H1 (cell line): ENCODE measurements around the gene NLK. TPM values are rescaled to one million over a fixed set of nuclear protein-coding genes. Genes with fewer than 3 reads are reported as not detected.

Experiments used
- CTCF ChIA-PET: fragments of 300-600 bp; sonication (Branson Sonifier 250); formaldehyde crosslinking; loops from one replicate; lab custom pipeline; 2021; ENCODE audit not compliant: partially characterized antibody; lab: Charles Lee
- POLR2A ChIA-PET: fragments of 300-600 bp; sonication (Branson Sonifier 250); formaldehyde crosslinking; loops from one replicate; lab custom pipeline; 2021; ENCODE audit warnings: inconsistent platforms; ENCODE audit not compliant: partially characterized antibody; lab: Charles Lee
- DNase-seq, 2 experiments: peaks; one replicate each; pipeline versions ENCODE4 v3.0.0 to v3.0.0-alpha.2; 2010 to 2022; ENCODE audit warnings: low spot score in 2 of 2, low read depth in 1 of 2, mixed read lengths in 1 of 2
- FAIRE-seq: peaks from 2 replicates; lab custom pipeline; 2011; peaks lifted over from hg19 to GRCh38; lab: Jason Lieb, UNC
- H2AFZ ChIP-seq: 2 replicates; pipeline ENCODE4 v1.8.1; 2012; ENCODE audit warnings: low read length, inconsistent platforms
- H2AK5ac ChIP-seq: 2 replicates; pipeline ENCODE4 v1.6.1; 2013; ENCODE audit warnings: low read depth, low read length
- H2BK120ac ChIP-seq: replicated peaks from 2 replicates; pipeline ENCODE3; 2013; ENCODE audit warnings: low read depth, low read length, inconsistent platforms
- H2BK12ac ChIP-seq: 2 replicates; pipeline ENCODE4 v1.6.1; 2013; ENCODE audit warnings: low read depth, low read length
- H2BK15ac ChIP-seq: 2 replicates; pipeline ENCODE4 v1.6.1; 2013; ENCODE audit warnings: low read length
- H2BK20ac ChIP-seq: 2 replicates; pipeline ENCODE4 v1.6.1; 2013; ENCODE audit warnings: low read length
- H2BK5ac ChIP-seq: 2 replicates; pipeline ENCODE4 v1.6.1; 2013; ENCODE audit warnings: low read depth, low read length
- H3K14ac ChIP-seq: 2 replicates; pipeline ENCODE4 v1.6.1; 2013; ENCODE audit warnings: inconsistent platforms; ENCODE audit not compliant: insufficient read length
- H3K18ac ChIP-seq: 2 replicates; pipeline ENCODE4 v1.6.1; 2013; ENCODE audit warnings: low read length; ENCODE audit errors: extremely low read depth
- H3K23ac ChIP-seq: 2 replicates; pipeline ENCODE4 v1.6.1; 2013; ENCODE audit warnings: inconsistent platforms; ENCODE audit not compliant: insufficient read length
- H3K23me2 ChIP-seq: 2 replicates; pipeline ENCODE4 v1.6.1; 2013; ENCODE audit warnings: low read depth, low read length
- H3K27ac ChIP-seq: 2 replicates; pipeline ENCODE4 v1.6.1; 2011; ENCODE audit warnings: low read depth, low read length, inconsistent platforms
- H3K27me3 ChIP-seq, 4 experiments: replicated peaks in 1 of 4; 1 replicate in 1 of 4; 2 replicates in 3 of 4; pipeline versions ENCODE4 v1.6.1 to v1.8.1; 2011 to 2013; ENCODE audit warnings: low read length in 3 of 4, mild to moderate bottlenecking in 3 of 4, inconsistent platforms in 2 of 4, mixed read lengths in 2 of 4, moderate library complexity in 1 of 4; ENCODE audit not compliant: control insufficient read depth in 3 of 4, insufficient read depth in 3 of 4; ENCODE audit errors: extremely low read depth in 1 of 4
- H3K36me3 ChIP-seq, 4 experiments: 2 replicates each; pipeline versions ENCODE4 v1.6.1 to v1.8.1; 2011 to 2013; ENCODE audit warnings: mild to moderate bottlenecking in 4 of 4, low read length in 3 of 4, moderate library complexity in 2 of 4, control low read depth in 1 of 4, inconsistent platforms in 1 of 4; ENCODE audit not compliant: insufficient read depth in 4 of 4, control insufficient read depth in 2 of 4
- H3K4ac ChIP-seq: replicated peaks from 2 replicates; pipeline ENCODE3; 2013; ENCODE audit warnings: low read length, low read depth, mixed read lengths, inconsistent platforms; ENCODE audit not compliant: insufficient read length
- H3K4me1 ChIP-seq, 4 experiments: replicated peaks in 1 of 4; 1 replicate in 1 of 4; 2 replicates in 3 of 4; pipeline versions ENCODE4 v1.6.1 to v1.8.1; 2011 to 2013; ENCODE audit warnings: low read length in 3 of 4, inconsistent platforms in 2 of 4, mixed read lengths in 1 of 4; ENCODE audit not compliant: insufficient read depth in 4 of 4, control insufficient read depth in 3 of 4
- H3K4me2 ChIP-seq, 2 experiments: 2 replicates each; pipeline versions ENCODE4 v1.6.1 to v1.8.1; 2011 to 2013; ENCODE audit warnings: low read depth in 2 of 2, low read length in 2 of 2, control low read depth in 1 of 2, inconsistent platforms in 1 of 2, mild to moderate bottlenecking in 1 of 2; ENCODE audit not compliant: insufficient read depth in 1 of 2
- H3K4me3 ChIP-seq, 4 experiments: fragments of 200-600, 300-600 bp in 1 of 4; sonication (generic), shearing (Covaris generic), sonication (Bioruptor Twin) in 1 of 4; 2 replicates each; pipeline versions ENCODE4 v1.5.1 to v1.8.1; 2011 to 2016; ENCODE audit warnings: low read length in 4 of 4, low read depth in 3 of 4, control low read depth in 2 of 4, inconsistent platforms in 2 of 4, mild to moderate bottlenecking in 2 of 4, mixed read lengths in 1 of 4, moderate library complexity in 1 of 4; ENCODE audit not compliant: insufficient read depth in 2 of 4; ENCODE audit errors: extremely low read depth in 1 of 4
- H3K56ac ChIP-seq: replicated peaks from 2 replicates; pipeline ENCODE3; 2013; ENCODE audit warnings: low read depth, mild to moderate bottlenecking, mixed read lengths, low read length, inconsistent platforms; ENCODE audit not compliant: insufficient read length
- H3K79me1 ChIP-seq: 2 replicates; pipeline ENCODE4 v1.6.1; 2013; ENCODE audit warnings: low read depth, low read length, control low read depth
- H3K79me2 ChIP-seq, 2 experiments: 2 replicates each; pipeline versions ENCODE4 v1.6.1 to v1.8.1; 2012 to 2013; ENCODE audit warnings: low read length in 2 of 2, mild to moderate bottlenecking in 2 of 2, inconsistent platforms in 1 of 2; ENCODE audit not compliant: insufficient read depth in 2 of 2, control insufficient read depth in 1 of 2
- H3K9ac ChIP-seq, 4 experiments: replicated peaks in 1 of 4; 1 replicate in 1 of 4; 2 replicates in 3 of 4; pipeline versions ENCODE4 v1.6.1 to v1.8.1; 2011 to 2013; ENCODE audit warnings: low read depth in 3 of 4, low read length in 3 of 4, control low read depth in 2 of 4, mild to moderate bottlenecking in 2 of 4, moderate library complexity in 2 of 4, inconsistent platforms in 1 of 4; ENCODE audit errors: extremely low read depth in 1 of 4
- H3K9me3 ChIP-seq, 2 experiments: 2 replicates each; pipeline versions ENCODE4 v1.6.1 to v1.8.1; 2012 to 2013; ENCODE audit warnings: mild to moderate bottlenecking in 2 of 2, moderate library complexity in 2 of 2, control low read depth in 1 of 2, inconsistent platforms in 1 of 2, low read depth in 1 of 2, low read length in 1 of 2, mixed read lengths in 1 of 2; ENCODE audit not compliant: insufficient read depth in 2 of 2
- H4K20me1 ChIP-seq, 2 experiments: replicated peaks in 1 of 2; 2 replicates each; pipeline versions ENCODE3 to v1.8.1; 2011 to 2013; ENCODE audit warnings: inconsistent platforms in 2 of 2, low read length in 2 of 2, mild to moderate bottlenecking in 1 of 2; ENCODE audit not compliant: insufficient read depth in 2 of 2, control insufficient read depth in 1 of 2
- H4K5ac ChIP-seq: 2 replicates; pipeline ENCODE4 v1.6.1; 2013; ENCODE audit warnings: low read length, low read depth, mixed read lengths, inconsistent platforms; ENCODE audit not compliant: insufficient read length
- H4K8ac ChIP-seq: 2 replicates; pipeline ENCODE4 v1.8.0; 2013; ENCODE audit warnings: mild to moderate bottlenecking, moderate library complexity, low read length, inconsistent platforms; ENCODE audit not compliant: insufficient read depth; ENCODE audit errors: extremely low read depth
- H4K91ac ChIP-seq: replicated peaks from 2 replicates; pipeline ENCODE3; 2013; ENCODE audit warnings: low read length, mixed read lengths, inconsistent platforms; ENCODE audit not compliant: insufficient read length
- BACH1 ChIP-seq: IDR thresholded peaks from 2 replicates; pipeline ENCODE4 v1.6.1; 2012; ENCODE audit warnings: low read length, improper control_type of control experiment
- BRCA1 ChIP-seq: IDR thresholded peaks from 2 replicates; pipeline ENCODE4 v1.6.1; 2012; ENCODE audit warnings: low read depth, low read length, improper control_type of control experiment
- CBX5 ChIP-seq: fragments of 300-800, 300-1000 bp; sonication (generic); IDR thresholded peaks from 2 replicates; pipeline ENCODE4 v1.7.1; 2016; ENCODE audit warnings: antibody characterized with exemption, low read length, low read depth
- CREB1 ChIP-seq: IDR thresholded peaks from 2 replicates; pipeline ENCODE4 v1.6.1; 2012; ENCODE audit warnings: inconsistent platforms
- EGR1 ChIP-seq: IDR thresholded peaks from 2 replicates; pipeline ENCODE4 v1.6.1; 2011; ENCODE audit warnings: low read depth, low read length, borderline replicate concordance
- JUN ChIP-seq: IDR thresholded peaks from 2 replicates; pipeline ENCODE4 v1.6.1; 2011; ENCODE audit warnings: low read depth, mild to moderate bottlenecking, improper control_type of control experiment, low read length
- MAFK ChIP-seq: IDR thresholded peaks from 2 replicates; pipeline ENCODE4 v1.6.1; 2012; ENCODE audit warnings: low read depth, mild to moderate bottlenecking, improper control_type of control experiment, low read length
- RAD21 ChIP-seq, 2 experiments: IDR thresholded peaks in 1 of 2; conservative IDR thresholded peaks in 1 of 2; 2 replicates each; pipeline ENCODE4 v1.6.1; 2011; ENCODE audit warnings: low read depth in 2 of 2, low read length in 2 of 2, improper control_type of control experiment in 1 of 2, inconsistent platforms in 1 of 2, mild to moderate bottlenecking in 1 of 2, moderate library complexity in 1 of 2
- RBBP5 ChIP-seq: IDR thresholded peaks from 2 replicates; pipeline ENCODE4 v1.7.1; 2012; ENCODE audit warnings: low read depth, mild to moderate bottlenecking, inconsistent platforms, low read length, moderate library complexity, borderline replicate concordance
- RFX5 ChIP-seq: IDR thresholded peaks from 2 replicates; pipeline ENCODE4 v1.6.1; 2011; ENCODE audit warnings: low read depth, low read length, improper control_type of control experiment, borderline replicate concordance
- SIN3A ChIP-seq, 2 experiments: IDR thresholded peaks in 1 of 2; conservative IDR thresholded peaks in 1 of 2; 2 replicates each; pipeline ENCODE4 v1.6.1; 2011 to 2012; ENCODE audit warnings: low read length in 2 of 2, improper control_type of control experiment in 1 of 2, low read depth in 1 of 2, mild to moderate bottlenecking in 1 of 2
- SIX5 ChIP-seq: IDR thresholded peaks from 2 replicates; pipeline ENCODE4 v1.6.1; 2011; ENCODE audit warnings: mild to moderate bottlenecking, low read depth, low read length
- SP2 ChIP-seq: IDR thresholded peaks from 2 replicates; pipeline ENCODE4 v1.6.1; 2012; ENCODE audit warnings: mild to moderate bottlenecking, low read length, inconsistent platforms
- polyA plus RNA-seq, 7 experiments: library from polyadenylated mRNA; depleted of rRNA in 3 of 7; stranded (reverse) in 5 of 7; unstranded in 2 of 7; fragments of >200 nt in 5 of 7; fragments of 200-250 nt in 2 of 7; gene quantifications; 1 replicate in 5 of 7; 2 replicates in 1 of 7; 4 replicates in 1 of 7; pipeline versions ENCODE4 v1.2.1 to v1.2.3, GENCODE V29; 2011 to 2013; ENCODE audit warnings: missing spikeins in 2 of 7, mixed read lengths in 2 of 7
- total RNA-seq: library from RNA; stranded (reverse); fragmentation: NEBNext Ultra II Directional; extraction: Animal tissue kit (Norgen Biotek cat#: 25700); gene quantifications from 2 replicates; pipeline ENCODE4 v1.2.1, GENCODE V29; 2021

The NLK gene
- total and polyA plus RNA-seq, 2 of the 8 experiments (the other 6 are each of a cell fraction or from before 2014, with no cell fraction given), result 30.8 to 49.9 TPM

- no peak overlapping the region for H3K27ac ChIP-seq
- H3K56ac ChIP-seq, result no peak overlapping the region
- no peak overlapping the region for H3K4ac ChIP-seq
- POLR2A ChIA-PET, result interaction anchor here (0.7 to 1.6 kb wide), 3 partner anchors 10 to 275 kb away, joined by 3 read pairs; no protein-coding TSS in a partner anchor
- H3K9ac ChIP-seq, result no peak overlapping the region
- H2BK120ac ChIP-seq, result no peak overlapping the region
- H3K9me3 ChIP-seq, result no peaks in the 10 kb centered on the region
- no peak overlapping the region for H4K8ac ChIP-seq
- H3K4me1 ChIP-seq, result peaks cover 0 to 13% (median 7%) of the 10 kb centered on the region in 4 experiments; a peak in 5 of 7 replicates
- H2AK5ac ChIP-seq, result no peak overlapping the region
- H2AFZ ChIP-seq, result no peak overlapping the region
- peak overlapping the region; percentile 3 to 85 (median 50); a peak in 6 of 8 replicates for H3K4me3 ChIP-seq
- no peaks in the 10 kb centered on the region for H3K27me3 ChIP-seq
- H2BK15ac ChIP-seq, result no peak overlapping the region
- H3K36me3 ChIP-seq, result peaks cover 0 to 15% (median 0%) of the 10 kb centered on the region in 4 experiments; a peak in 1 of 8 replicates
- H2BK20ac ChIP-seq, result no peak overlapping the region
- TF ChIP-seq SIN3A (conservative IDR thresholded peaks at IDR 0.05 in 1 of 2, IDR thresholded peaks at IDR 0.05 in 1 of 2; ENCODE audit: low read depth in 1 of 2, low read length in 2 of 2) (no peak), EGR1 (no peak), JUN (no peak), CREB1 (no peak), MAFK (no peak), BRCA1 (no peak), RBBP5 (no peak), RAD21 (IDR thresholded peaks at IDR 0.05 in 1 of 2, conservative IDR thresholded peaks at IDR 0.05 in 1 of 2; ENCODE audit: low read depth in 2 of 2, low read length in 2 of 2) (no peak), CBX5 (no peak), RFX5 (no peak), SP2 (no peak), SIX5 (no peak), BACH1 (no peak)
- TF ChIP-seq, all 59 proteins: peak for 0
- H2BK12ac ChIP-seq, result no peak overlapping the region
- no peak overlapping the region for H2BK5ac ChIP-seq
- H4K20me1 ChIP-seq, result peaks cover 5 to 7% of the 10 kb centered on the region in 2 experiments
- H4K91ac ChIP-seq, result no peak overlapping the region
- FAIRE-seq (no peak), DNase-seq (no peak)
- peaks cover 7% of the 10 kb centered on the region; the same call in 1 of the 2 replicates for H3K23me2 ChIP-seq
- CTCF ChIA-PET, result interaction anchor here (1.0 kb wide), 1 partner anchor 11 kb away, joined by 3 read pairs; no protein-coding TSS in a partner anchor
- H3K23ac ChIP-seq, result no peak overlapping the region
- H3K79me2 ChIP-seq, result peaks cover 18 to 68% of the 10 kb centered on the region in 2 experiments
- H3K18ac ChIP-seq, result no peak overlapping the region
- H3K14ac ChIP-seq, result no peak overlapping the region
- H3K79me1 ChIP-seq, result peaks cover 2% of the 10 kb centered on the region; the same call in 1 of the 2 replicates
- H3K4me2 ChIP-seq, result peak overlapping the region; percentile 64 to 88
- H4K5ac ChIP-seq, result no peak overlapping the region
Observed at GRCh38 chr17:28043741-28044140, 1.3 kb downstream of the NLK start.
